Colonic mucosa (tissue), 4 donors: ENCODE results near the gene RNF180. TPM values are rescaled to one million over a fixed set of nuclear protein-coding genes. Genes with fewer than 3 reads are reported as not detected.
"Not testable (repeated sequence)": the region's sequence is repeated elsewhere in the genome, so short reads cannot be mapped to it uniquely, and the experiment has no call there.

ENCODE experiments used
- DNase-seq: peaks from one replicate; pipeline ENCODE4 v3.0.0-alpha.2; 2020
- H3K27ac ChIP-seq: fragments of 200-600 bp; one replicate; pipeline ENCODE4 v1.8.0; 2021
- H3K27me3 ChIP-seq: fragments of 200-600 bp; one replicate; pipeline ENCODE4 v1.8.0; 2021
- H3K36me3 ChIP-seq: fragments of 200-600 bp; one replicate; pipeline ENCODE4 v1.8.0; 2021
- H3K4me1 ChIP-seq: fragments of 200-600 bp; one replicate; pipeline ENCODE4 v1.8.0; 2021; ENCODE audit warnings: mild to moderate bottlenecking
- H3K4me3 ChIP-seq: fragments of 200-600 bp; one replicate; pipeline ENCODE4 v1.8.0; 2021
- H3K9ac ChIP-seq, 2 donors: one replicate each; pipeline ENCODE4 v1.7.0; 2013; ENCODE audit warnings: control low read depth in 2 of 2, low read depth in 2 of 2, low read length in 2 of 2
- H3K9me3 ChIP-seq: fragments of 200-600 bp; one replicate; pipeline ENCODE4 v1.8.0; 2021
- CTCF ChIP-seq: fragments of 200-600 bp; IDR thresholded peaks from one replicate; pipeline ENCODE4 v1.8.0; 2022; ENCODE audit warnings: antibody characterized with exemption, mild to moderate bottlenecking
- intact Hi-C: fragments of 100-400 bp; cut with DNase I; formaldehyde crosslinking; loops from one replicate; pipeline ENCODE4 v1.14.1; 2022
- total RNA-seq, 2 donors: library from RNA; stranded (reverse); fragmentation: NEBNext Ultra II Directional in 1 of 2; extraction: Animal tissue kit (Norgen Biotek cat#: 25700) in 1 of 2; gene quantifications; one replicate each; pipeline ENCODE4 v1.2.1, GENCODE V29; 2021
- donor health status: healthy.
- donor health status: DM: no; HTN: no; CAD: no.
- donor health status: DM: no; HTN: no; CAD: no.

The RNF180 gene
- total RNA-seq, 2 donors from 2014 or later, result 1.2 to 2.7 TPM

GRCh38 chr5:64397552-64397951, 231.9 kb downstream of the RNF180 start:
- Histone ChIP-seq H3K27ac (no peak overlapping the region), H3K9ac (no peak overlapping the region), H3K9me3 (no peaks in the 10 kb centered on the region), H3K36me3 (no peaks in the 10 kb centered on the region), H3K27me3 (no peaks in the 10 kb centered on the region), H3K4me3 (no peak overlapping the region), H3K4me1 (no peaks in the 10 kb centered on the region)
- intact Hi-C loops, result no loop called here
- no peak for TF ChIP-seq CTCF
- DNase-seq, result no peak

DNA sequence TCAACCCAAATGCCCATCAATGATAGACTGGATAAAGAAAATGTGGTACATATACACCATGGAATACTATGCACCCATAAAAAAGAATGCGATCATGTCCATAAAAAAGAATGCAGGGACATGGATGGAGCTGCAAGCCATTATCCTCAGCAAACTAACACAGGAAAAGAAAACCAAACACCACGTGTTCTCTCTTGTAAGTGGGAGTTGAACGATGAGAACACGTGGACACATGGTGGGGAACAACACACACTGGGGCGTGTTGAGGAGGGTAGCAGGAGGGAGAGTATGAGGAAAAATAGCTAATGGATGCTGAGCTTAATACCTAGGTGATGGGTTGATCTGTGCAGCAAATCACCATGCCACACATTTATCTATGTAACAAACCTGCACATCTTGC, 233.1 kb downstream of the RNF180 start:
- intact Hi-C loops, H3K4me1 ChIP-seq, H3K27me3 ChIP-seq, H3K9me3 ChIP-seq, H3K4me3 ChIP-seq, H3K36me3 ChIP-seq, H3K9ac ChIP-seq, H3K27ac ChIP-seq, DNase-seq: not testable (repeated sequence)

DNA sequence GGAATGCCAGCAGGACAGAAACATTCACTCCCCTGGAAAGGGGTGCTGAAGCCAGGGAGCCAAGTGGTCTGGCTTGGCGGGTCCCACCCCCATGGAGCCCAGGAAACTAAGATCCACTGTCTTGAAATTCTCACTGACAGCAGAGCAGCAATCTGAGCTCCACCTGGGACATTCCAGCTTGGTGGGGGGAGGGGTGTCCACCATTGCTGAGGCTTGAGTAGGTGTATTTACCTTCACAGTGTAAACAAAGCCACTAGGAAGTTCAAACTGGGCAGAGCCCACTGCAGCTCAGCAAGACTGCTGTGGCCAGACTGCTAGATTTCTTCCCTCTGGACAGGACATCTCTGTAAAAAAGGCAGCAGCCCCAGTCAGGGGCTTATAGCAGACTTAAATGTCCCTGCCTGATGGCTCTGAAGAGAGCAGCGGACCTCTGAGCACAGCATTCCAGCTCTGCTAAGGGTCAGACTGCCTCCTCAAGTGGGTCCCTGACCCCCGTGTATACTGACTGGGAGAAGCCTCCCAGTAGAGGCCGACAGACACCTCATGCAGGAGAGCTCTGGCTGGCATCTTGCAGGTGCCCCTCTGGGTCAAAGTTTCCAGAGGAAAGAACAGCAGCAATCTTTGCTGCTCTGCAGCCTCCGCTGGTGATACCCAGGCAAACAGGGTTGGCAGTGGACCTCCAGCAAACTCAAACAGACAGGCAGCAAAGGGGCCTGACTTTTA, 241.6 kb downstream of the RNF180 start:
- intact Hi-C loops, H3K36me3 ChIP-seq, H3K27ac ChIP-seq, H3K27me3 ChIP-seq, DNase-seq, H3K4me1 ChIP-seq, H3K9ac ChIP-seq, H3K9me3 ChIP-seq, H3K4me3 ChIP-seq: not testable (repeated sequence)

DNA sequence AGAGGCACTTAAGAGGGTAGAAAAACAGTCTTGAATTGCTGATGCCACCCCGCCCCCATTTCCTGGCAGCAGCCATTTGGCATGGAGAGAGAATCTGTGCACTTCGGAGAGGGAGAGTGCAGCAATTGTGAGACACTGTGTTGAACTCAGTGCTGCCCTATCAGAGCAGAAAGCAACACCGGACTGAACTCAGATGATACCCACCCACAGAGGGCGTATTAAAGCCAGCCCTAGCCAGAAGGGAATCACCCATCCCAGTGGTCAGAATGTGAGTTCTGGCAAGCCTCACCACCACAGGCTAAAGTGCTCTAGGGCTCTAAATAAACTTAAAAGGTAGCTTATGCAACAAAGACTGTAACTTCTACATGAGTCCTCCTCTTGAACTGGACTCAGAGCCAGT, 251.7 kb downstream of the RNF180 start:
- H3K4me3 ChIP-seq, result no peak overlapping the region
- no peak for TF ChIP-seq CTCF
- no peaks in the 10 kb centered on the region for H3K4me1 ChIP-seq
- DNase-seq, result no peak
- no peak overlapping the region for H3K27ac ChIP-seq
- H3K9me3 ChIP-seq, result no peaks in the 10 kb centered on the region
- H3K27me3 ChIP-seq, result no peaks in the 10 kb centered on the region
- no peak overlapping the region for H3K9ac ChIP-seq
- no peaks in the 10 kb centered on the region for H3K36me3 ChIP-seq
- intact Hi-C loops, result no loop called here

DNA sequence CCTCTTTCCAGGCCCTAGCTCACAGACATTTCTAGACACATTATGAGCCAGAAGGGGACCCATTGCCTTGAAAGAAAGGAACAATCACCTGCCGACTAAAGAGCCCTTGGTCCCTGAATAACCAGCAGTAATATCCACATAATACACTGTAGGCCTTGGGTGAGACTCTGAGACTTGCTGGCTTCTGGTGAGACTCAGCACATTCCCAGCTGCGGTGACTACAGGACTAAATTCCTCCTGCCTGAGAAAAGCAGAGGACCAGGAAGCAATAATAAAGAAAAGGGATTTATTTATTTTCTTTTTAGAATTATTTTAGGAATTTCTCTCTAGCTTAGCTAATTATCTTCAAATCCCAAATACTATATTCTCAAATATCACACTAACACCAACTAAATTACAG, 252.4 kb downstream of the RNF180 start:
- Histone ChIP-seq H3K4me1 (no peaks in the 10 kb centered on the region), H3K9ac (no peak overlapping the region), H3K27me3 (no peaks in the 10 kb centered on the region), H3K4me3 (no peak overlapping the region), H3K36me3 (no peaks in the 10 kb centered on the region), H3K27ac (no peak overlapping the region), H3K9me3 (no peaks in the 10 kb centered on the region)
- TF ChIP-seq CTCF, result no peak
- intact Hi-C loops, result no loop called here
- DNase-seq, result no peak

Other genes starting within 250 kb of the RNF180 start
- not detected for gene HTR1A, start 203.4 kb upstream of the RNF180 start, total RNA-seq